NCI-H526 (cell line): Measurements from ENCODE around the gene IDI2.
"Not testable (repeated sequence)": the region's sequence is repeated elsewhere in the genome, so short reads cannot be mapped to it uniquely, and the experiment has no call there.

Experiments used
- DNase-seq, 2 experiments: peaks; one replicate each; lab custom pipeline; 2025; lab: John Stamatoyannopoulos, UW

The IDI2 gene

DNA sequence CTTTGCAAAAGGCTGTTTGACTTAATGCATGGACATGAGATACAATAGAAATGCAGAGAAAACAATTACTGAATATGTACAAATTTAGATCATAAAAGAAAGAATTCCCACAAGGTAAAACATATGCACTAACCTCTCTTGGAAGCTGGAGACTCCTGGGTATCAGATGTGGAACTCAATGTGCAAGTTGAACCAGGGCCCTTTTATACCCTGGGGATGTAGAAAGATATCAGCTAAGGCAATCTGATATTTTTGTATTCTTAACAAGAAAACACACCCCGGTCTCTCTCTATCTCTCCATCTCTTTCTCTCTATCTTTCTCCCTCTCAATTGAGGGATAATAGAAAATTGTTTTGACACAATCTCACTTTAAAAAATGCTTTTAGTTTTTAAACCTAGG lies at the start of gene IDI2:
TSS of gene IDI2 (minus strand) at position 177 of the 400 bp plus-strand sequence. CDS start 1,136 bp downstream, outside the sequence.
- no peak for DNase-seq

DNA sequence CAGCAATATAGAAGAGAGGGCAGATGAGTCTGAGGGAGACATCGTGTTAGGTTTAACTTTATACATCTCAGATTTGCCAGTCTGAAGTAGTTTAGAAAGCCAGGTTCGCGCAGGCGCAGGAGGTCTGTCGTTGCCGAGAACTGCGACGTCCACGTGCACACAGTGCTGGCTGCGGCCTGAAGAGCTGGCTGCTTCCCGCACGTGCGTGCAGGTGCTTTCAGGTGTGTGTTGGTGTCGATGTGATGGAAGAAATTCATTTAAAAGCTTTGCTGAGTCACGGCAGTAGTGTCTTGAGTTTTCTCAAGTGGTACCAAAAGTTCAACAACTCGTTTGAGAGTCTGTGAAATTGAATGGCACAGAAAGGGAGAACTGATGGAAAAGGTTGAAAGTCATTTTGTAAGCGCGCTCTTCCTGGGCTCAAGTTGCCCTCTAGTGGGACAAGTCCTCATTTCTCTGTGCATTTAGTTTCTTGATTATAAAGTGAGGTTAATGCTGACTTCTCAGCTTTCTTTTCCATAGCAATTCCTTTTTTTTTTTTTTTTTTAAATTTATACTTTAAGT lies 49.2 kb upstream of the IDI2 start:
- peak in 1 of 2 experiments; percentile 12 for DNase-seq

DNA sequence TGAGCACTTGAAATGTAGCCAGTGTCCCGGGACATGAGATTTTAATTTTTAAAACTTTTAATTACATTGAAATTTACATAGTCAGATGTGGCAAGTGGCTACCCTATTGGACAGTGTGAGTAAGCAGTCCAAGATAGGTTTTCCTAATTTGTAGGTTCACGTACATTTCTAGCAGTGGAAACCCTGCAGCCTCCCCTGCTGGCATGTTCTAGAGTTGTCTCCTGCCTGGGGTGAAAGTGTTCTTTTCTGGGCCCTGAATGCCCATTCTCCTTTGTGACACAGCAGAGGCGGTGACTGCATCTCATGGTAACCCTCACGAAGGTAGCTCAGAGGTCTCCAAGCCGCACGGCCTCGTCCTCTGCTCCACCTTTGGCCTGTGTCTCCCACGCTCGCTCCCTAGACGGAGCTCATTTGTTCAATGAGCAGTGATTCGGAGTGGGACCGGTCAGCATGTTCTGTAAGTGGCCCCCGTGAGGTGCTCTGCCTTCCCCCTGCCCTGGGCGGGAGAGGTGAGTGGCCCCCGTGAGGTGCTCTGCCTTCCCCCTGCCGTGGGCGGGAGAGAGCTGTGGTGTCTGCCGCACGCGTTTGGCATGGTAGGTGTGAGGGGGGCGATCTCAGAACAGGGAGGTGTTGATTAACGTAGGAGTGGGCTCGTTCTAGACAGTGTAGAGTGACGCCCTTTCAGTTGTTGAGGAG lies 48.5 kb upstream of the IDI2 start:
- no peak for DNase-seq

DNA sequence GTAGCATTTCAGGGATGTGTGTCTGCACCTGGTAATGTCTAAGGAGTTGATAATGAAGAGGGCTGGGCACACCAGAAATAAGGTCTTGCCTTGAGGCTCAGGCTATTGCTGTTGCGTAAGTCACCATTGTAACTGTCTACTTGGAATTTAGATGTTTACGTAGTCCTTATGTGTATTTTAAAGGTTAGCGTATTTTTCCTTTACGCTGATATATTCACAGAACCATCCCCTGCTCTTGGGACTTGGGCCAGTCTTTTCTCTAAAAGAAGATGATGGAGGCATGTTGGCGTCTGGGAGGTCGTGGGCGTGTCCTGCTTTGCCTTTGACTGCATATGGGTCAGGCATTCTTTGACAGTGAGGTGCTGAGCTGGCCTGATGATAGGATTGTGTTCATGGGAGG lies 45.3 kb upstream of the IDI2 start:
- no peak for DNase-seq

DNA sequence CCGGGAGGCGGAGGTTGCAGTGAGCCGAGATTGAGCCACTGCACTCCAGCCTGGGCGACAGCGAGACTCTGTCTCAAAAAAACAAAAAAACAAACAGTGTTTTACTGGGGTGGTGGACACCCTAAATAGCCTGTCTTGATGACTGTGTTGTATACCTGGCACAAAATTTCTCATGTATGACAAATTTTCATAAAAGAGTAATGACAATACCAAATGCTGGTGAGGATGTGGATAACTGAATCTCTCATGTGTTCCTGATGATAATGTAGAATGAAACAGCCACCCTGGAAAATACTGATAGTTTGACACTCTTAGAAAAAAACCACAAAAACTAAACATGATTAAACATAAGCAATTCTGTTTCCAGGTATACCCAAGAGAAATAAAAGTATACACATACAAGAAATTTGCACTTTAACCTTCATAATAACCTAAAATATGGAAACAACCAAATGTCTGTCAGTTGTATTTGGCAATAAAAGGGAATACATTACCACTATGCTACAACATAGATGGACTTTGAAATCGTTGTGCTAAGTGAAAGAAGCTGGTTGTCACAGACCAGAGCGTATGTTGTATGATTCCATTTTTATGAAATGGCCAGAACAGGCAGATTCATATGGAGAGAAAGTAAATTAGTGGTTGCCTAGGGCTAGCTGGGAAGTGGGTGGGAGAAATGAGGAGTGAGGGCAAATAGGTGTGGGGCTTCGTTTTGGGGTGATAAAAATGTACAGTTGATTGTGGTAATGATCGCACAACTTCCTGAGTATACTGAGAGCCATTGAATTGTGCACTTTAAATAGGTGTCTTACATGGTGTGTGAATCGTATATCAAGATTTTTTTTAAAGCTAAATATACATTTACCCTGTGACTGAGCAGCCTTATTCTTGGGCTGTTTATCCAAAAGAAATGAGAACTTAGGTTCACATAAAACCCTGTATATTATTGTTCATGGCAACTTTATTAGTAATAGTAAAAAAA lies 43.0 kb upstream of the IDI2 start:
- no peak for DNase-seq

DNA sequence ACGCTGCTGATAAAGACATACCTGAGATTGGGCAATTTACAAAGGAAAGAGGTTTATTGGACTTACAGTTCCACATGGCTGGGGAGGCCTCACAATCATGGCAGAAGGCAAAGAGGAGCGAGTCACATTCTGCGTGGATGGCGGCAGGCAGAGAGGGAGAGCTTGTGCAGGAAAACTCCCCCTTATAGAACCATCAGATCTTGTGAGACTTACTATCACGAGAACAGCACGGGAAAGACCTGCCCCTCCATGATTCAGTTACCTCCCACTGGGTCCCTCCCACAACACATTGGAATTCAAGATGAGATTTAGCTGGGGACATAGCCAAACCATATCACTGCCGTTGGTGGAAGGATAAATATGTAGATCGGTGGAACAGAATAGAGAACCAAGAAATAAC lies 41.1 kb upstream of the IDI2 start:
- not testable (repeated sequence) for DNase-seq

DNA sequence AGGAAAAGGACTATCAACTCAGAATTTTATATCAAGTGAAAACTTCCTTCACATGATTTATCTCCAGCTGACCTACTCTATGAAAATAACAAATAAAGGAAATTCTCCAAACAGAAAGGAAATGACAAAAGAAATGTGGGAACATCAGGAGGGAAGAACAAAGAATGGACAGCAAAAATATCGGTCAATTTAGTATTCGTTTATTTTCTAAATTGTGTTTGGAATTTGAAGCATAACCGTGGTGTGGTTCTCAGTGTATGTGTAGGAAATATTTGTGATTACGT lies 39.2 kb upstream of the IDI2 start:
- no peak for DNase-seq

DNA sequence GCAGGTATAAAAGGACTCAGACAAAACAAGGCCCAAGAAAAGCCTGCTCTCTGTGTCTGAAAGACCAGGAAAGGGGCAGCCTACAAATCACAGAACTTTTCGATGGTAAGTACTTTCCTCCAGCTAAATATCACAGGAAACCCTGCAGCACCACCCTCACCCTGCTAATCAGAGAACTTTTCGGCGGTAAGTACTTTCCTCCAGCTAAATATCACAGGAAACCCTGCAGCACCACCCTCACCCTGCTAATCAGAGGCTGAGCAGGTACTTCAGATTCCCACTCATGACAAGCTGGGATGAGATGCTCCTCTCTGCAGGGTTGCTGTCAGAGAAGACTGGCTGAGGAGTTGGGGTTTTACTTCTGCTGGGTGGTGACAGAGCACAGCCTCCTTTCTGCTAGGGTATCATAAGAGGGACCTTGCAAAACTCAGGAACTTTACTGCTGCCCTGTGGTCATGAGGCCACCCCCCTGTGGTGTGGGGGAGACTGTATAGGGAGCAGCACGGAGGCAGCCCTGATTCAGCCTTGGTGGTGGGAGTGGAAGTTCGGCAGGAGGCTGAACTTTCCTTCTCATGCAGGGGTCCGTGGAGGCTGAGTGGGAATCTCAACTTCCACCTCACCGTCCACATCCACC lies 37.7 kb upstream of the IDI2 start:
- DNase-seq: no peak

DNA sequence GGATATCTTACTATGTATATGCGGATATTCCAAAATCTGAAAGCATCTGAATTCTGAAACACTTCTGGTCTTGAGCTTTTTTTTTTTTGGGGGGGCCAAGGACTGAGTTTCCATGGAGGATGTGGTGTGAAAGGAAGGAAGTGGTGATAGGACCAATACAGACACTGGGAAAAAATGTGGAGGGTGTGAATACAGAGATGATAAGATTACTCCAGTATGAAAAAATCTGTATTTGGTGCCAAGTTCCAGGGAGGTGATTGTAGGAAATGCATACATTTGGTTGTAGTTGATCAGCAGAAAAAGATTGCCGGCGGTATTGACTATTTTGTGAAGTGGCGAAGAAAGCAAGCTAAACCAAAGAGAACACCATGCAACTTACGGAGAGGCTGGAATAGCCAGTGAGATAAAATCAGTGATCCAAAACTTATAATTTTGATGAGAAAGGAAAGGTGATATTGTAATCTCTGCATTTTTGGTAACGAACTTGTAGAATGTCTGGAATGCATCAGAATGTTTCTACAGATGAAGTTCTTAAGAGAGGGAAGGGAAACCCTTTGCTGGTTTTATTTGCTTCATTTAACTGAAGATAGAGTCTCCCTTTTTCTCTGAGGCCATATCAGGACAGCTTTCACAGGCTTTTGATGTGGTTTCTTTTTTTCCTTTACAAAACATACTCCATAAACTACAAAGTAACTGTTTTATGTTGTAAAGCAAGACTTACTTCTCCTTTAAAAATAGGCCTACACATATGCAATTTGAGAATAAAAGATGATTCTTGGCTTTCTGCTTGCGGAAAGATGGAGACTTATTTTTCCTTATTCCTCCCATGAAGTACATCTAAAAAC lies 36.5 kb upstream of the IDI2 start:
- DNase-seq: no peak

DNA sequence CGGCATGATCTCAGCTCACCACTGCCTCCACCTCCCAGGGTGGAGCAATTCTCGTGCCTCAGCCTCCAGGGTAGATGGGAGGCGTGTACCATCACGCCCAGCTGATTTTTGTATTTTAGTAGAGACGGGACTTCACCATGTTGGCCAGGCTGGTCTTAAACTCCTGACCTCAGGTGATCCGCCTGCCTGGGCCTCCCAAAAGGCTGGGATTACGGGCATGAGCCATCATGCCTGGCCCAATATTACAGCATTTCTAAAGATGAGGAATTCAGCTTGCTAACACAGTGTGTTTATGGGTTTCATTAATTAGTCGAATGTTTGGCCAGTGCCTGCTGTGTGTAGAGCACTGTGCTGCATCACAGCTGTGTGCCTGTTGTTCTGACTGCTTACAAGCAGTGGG lies 34.2 kb upstream of the IDI2 start:
- DNase-seq: no peak

DNA sequence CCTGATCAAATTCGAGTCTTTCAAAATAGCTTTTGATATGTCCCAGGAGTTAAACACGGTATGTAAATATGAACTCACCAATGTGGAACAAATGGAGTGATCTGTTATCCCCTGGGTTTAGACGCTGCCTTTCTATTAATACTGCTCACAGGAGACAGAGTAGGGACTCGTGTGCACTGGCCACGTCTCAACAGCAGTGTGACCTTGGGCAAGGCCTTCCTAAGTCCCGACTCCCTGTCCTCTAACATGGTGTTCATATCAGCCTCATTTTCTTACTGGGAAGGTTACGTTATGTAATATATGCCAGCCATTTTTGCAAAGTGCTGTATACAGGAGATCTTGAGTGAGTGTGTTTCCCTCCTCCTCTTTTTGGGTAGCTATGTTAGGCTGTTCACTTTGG lies 32.4 kb upstream of the IDI2 start:
- peak in 1 of 2 experiments; percentile 5 for DNase-seq

DNA sequence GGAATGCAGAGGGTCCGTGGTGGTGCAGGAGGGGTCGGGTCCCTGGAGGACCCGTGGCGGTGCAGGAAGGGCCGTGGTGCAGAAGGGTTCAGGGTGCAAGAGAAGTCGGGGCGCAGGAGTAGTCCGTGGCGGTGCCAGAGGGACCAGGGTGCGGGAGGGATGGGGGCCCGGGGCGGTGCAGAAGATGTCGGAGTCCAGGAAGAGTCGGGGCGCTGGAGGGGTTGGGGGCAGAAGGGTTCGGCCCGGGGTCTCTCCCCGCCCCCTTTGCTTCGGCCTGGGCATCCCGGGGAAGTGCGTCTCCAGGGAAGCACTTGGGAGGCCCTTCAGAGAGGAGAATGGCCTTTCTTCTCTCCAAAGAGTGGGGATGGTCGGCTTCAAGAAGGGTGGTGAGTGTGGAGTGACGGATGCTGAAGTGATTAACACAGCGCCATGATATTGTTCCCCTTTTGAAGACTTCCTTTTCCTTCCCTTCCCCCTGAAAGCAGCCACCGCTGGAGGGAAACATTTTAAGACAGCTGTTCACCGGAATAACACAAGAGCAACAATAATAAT lies 31.5 kb upstream of the IDI2 start:
- no peak for DNase-seq

DNA sequence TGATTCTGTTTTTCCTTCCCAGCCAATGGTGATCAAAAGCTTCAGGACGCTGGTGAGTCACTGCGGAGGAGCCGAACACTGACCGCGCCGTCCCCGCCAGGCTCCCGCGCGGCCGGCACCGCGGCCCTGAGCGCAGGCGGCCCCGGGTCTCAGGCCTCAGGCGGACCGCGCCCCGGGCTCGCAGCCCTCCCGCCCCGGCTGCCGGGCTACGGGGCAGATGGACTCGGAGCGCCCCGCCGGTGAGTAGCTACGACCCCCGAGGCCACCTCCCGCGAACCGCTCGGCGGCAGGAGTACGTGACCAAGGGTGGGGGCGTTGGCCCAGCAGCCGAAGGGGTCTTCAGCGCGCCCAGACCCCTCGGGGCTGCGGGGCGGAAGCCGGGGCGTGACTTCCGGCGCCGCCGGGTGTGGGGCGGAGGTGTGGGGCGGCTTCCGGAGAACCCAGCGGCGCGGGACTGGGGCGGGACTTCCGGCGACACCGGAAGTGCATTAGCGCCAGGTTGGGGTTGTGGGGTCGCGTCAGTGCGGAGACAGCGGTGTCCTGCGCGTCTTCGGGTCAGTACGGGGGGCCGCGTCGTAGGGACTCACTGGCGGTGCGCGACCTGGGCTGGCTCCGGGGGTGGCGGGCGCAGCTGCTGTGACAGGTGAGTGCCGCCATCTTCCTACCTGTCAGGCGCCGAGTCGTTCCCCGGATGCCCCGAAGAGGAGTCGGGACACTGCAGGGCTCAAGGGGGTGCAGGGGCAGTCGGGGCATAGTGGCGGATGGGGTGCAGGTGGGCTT lies 30.9 kb upstream of the IDI2 start, which contains the start of gene WDR37:
TSS of gene WDR37 (plus strand) at position 60 of the 780 bp plus-strand sequence. CDS start 15,771 bp downstream, outside the sequence.
- DNase-seq: peak; percentile 42 to 82

DNA sequence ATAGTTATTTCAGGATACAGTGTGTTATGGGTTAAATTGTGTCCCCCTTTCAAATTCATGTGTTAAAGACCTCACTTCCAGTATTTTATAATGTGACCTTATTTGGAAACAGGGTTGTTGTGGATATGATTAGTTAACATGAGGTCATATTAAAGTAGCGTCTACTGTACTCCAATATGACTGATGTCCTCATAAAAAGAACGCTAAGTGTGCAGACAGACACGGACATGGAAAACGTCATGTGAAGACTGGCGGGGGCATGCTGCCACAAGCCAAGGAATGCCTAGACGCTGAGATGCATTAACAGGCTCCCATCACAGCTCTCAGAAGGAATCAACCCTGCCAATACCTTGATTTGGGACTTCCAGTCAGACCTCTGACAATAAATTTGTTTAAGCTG lies 29.0 kb upstream of the IDI2 start:
- no peak for DNase-seq

DNA sequence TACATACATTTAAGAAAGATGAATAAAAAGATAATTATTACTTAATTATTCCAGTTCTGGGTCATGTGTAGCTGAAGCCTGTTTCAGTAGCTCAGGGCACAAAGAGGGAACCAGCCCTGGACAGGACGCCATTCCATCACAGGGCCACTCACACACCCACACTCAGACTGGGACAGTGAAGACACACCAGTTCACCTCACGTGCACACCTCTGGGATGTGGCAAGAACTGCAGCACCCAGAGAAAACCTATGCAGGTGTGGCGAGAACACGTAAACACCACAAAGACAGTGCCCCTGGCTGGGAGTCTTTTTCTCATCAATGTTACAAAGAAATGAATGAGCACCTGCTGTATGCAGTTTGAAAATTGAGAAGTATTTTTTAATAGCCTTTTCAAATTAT lies 24.9 kb upstream of the IDI2 start:
- DNase-seq: peak; percentile 63 to 72

DNA sequence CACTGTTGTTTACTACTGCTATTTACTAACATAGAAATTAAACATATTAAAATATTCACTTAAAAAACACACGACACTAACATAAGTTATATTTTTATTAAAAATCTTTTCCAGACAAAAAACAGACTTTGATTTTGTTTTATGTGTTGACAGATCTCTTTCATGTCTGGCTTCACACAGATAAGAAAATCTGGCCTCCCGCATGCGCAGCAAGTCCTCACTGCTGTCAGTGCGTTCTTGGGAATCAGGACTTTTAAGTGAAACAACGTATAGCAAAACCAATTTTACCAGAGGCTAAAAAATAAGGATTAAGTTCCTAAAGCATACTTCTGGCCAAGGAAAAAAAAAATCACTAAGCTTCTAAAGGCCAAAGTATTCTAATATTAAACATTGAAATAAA lies 24.5 kb upstream of the IDI2 start:
- DNase-seq: peak in 1 of 2 experiments; percentile 26

DNA sequence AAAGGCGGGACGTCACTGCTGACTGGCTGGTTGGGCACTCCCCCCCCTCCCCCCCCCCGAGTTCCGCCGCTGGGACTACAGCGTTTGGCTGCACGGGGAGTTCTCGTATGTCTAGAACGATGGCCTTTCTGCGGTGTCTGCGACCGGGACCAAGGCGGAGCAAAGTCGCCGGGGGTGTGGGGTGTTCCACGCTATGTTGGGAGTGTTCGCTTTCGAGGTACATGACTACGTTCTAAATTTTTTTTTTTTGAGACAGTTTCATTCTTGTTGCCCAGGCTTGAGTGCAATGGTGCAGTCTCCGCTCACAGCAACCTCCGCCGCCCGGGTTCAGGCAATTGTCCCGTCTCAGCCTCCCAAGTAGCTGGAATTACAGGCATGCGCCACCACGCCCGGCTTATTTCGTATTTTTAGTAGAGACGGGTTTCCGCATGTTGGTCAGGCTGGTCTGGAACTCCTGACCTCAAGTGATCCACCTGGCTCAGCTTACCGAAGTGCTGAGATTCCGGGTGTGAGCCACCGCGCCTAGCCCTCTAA lies 23.8 kb upstream of the IDI2 start:
- peak in 1 of 2 experiments; percentile 31 for DNase-seq

DNA sequence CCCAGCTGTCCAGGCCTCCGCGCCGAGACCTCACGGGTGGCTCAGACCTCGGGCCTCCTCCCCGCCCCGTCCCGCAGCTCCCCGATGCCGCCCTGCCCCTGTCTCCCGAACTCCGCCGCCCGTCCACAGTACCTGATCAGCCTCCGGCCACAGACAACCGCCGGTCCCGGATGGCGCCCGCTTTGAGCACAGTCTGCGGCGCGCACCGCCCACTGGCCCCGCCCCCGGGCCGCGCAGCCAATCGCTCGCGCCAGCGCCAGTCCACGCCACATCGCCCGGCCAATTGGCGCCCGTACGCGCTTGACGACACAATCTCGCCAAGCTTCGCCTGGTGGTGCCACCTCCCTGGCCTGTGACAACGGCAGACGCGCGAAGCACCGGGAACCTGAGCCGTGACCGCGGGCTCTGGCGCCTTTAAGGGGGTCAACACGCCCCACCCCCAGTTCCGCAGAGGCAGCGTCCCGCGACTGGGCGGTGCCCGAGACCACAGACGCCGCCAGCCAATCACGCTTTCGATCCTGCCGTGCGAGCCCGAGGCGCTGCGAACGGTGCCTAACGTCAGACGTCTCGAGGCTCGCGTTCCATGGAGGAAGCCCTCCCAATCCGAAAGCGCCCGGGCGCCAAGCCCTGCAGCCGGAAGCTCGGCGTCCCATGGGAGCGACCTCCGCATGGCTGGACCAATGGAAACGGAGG lies 23.2 kb upstream of the IDI2 start, which contains the start of gene IDI1:
TSS of gene IDI1 (minus strand) at position 388 of the 693 bp plus-strand sequence. CDS start at position 272, 116 bp downstream.
- peak; percentile 94 to 99 for DNase-seq

DNA sequence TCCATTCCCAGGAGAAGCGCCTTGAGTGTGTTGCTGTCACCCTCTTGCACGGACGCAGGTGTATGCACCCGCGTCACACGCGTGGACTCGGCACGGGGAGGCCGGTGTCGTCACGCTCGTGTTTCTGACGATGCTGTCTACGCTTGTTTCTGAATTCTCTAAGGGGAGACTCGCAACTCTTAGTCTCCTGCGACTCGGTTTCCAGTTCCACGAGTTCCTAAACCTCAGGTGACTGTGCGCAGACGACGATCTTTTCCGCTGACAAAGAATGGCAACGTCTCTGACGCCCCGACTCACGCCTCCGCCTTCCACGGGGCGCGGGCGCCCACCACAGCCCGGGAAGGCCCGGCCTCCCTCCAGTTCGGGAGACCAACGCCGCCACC lies 22.7 kb upstream of the IDI2 start:
- DNase-seq: peak in 1 of 2 experiments; percentile 36
